Kidney tubule cell (primary cell): ENCODE results near the gene WDR33.
"Not testable (repeated sequence)": the region's sequence is repeated elsewhere in the genome, so short reads cannot be mapped to it uniquely, and the experiment has no call there.

Source experiments
- DNase-seq: peaks from one replicate; pipeline ENCODE4 v3.0.0-alpha.2; 2018; ENCODE audit warnings: low spot score

Gene WDR33

DNA sequence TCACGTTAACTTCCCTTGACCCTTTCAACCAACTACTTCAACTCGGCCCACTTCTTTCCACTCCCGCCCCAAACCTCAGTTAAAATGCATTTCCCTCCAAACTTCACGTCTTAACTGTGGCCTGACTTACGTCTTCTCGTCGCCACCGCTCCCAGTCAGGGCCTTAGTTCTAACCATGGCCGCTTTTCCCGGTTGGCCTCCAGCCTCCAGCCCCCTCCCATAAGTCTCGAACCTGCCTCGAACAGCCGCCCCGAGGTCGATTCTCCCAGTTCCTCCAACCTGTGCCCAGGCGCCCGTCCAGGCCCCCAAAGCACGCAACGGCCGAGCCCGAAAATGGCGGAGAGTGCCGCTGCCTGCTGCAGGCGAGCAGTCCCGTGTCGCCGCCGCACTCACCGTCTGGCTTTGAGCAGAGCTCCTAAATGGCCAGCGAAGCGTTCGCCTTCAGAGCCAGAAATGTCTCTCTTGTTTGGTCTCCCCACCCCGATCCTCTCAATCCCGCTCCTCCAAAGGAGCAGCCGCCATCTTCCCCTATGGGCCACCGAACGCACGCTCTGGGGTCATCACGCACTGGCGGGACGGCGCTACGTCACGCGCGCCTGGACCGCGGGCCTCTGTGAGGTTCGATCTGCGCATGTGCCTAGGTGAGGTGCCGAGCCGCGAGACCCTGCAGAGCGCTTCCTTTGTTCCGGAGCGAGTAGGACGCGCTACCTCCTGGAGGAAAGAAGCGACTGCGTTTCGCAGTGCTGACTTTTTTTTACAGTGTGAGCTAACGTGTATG is at the start of gene WDR33:
Gene WDR33, minus strand, starts transcription at position 553 of the 778 bp plus-strand sequence. CDS start 40,190 bp downstream, outside the sequence.
- peak; percentile 95 for DNase-seq

GRCh38 chr2:127860130-127860529 is 49.2 kb upstream of the WDR33 start:
- DNase-seq, result no peak

GRCh38 chr2:127859712-127860085 is 48.7 kb upstream of the WDR33 start:
- peak; percentile 59 for DNase-seq

- peak; percentile 27 for DNase-seq
Observed at GRCh38 chr2:127857265-127857808, 46.4 kb upstream of the WDR33 start.

DNA sequence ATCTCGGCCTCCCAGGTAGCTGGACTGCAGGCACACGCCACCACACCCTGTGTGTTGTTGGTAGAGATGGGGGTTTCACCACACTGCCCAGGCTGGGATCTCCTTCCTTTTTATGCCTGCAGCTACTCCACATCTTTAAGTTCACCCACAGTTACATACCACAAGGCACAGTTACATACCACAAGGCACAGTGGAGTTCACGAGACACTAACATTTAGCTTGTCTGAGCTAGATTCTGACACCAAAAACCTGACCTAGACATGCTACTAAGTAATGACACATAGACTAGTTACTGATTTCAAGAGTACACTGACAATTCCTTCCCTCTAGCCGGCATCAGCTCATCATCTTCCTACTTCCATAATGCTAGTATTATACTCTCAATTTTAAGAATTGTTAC is 42.7 kb upstream of the WDR33 start:
- DNase-seq, result peak; percentile 52

- DNase-seq, result no peak
Observed at GRCh38 chr2:127852388-127852787, 41.4 kb upstream of the WDR33 start.

- no peak for DNase-seq
Observed at GRCh38 chr2:127847931-127848330, 37.0 kb upstream of the WDR33 start.

DNA sequence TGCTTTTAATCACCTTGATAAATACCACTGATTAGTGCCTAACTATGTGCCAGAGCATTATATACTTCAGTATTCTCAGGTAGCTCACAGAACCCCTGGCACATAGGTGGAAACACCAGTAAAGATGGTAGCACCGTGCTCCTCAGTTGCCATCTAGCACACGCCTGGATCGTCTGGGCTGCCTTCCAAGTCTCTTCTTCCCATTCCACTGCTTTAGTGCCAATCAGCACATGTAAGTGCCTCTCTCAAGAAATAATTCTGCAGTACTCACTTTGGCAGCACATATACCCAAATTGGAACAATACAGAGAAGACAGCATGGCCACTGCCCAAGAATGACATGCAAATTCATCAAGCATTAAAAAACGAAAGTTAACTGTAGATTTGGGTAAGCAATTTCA is 34.0 kb upstream of the WDR33 start:
- no peak for DNase-seq

DNA sequence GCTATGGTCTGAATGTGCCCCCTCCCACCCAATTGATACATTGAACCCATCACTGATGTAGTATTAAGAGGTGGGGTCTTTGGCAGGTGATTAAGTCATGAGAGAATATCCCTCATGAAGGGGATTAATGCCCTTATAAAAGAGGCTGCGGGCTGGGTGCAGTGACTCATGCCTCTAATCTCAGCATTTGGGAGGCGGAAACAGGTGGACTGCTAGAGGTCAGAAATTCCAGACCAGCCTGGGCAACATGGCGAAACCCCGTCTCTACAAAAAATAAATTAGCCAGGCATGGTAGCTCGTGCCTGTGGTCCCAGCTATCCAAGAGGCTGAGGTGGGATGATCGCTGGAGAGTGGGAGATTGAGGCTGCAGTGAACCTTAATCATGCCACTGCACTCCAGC is 32.7 kb upstream of the WDR33 start:
- no peak for DNase-seq

DNA sequence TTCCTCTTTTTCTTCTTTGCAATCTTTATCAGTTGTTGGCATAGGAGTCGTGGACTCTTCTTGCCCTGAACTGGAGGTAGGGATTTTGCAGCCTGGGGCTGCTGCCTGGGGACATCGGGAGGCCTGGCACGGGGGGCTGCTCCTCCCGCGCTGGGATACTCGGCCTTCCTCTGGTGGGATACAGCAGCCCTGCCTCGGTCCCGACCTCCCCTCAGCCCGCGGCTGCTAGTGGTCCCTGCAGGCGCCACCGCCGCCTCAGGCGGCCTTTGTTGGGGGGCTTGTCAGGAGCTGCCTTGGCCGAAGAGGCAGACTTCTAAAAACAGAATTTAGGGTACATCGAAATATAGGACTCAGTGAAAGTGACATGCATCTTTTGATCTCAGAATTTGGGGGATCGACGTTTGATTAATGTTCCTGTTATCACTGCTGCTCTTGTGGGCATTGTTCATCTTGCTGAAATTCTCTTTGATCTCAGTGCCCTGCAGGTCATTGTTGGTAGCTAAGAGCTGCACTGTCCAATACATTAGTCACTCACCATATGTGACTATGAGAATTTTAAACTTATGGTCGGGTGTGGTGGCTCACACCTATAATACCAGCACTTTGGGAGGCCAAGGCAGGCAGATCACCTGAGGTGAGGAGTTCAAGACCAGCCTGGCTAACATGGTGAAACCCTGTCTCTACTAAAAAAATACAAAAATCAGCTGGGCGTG is 30.7 kb upstream of the WDR33 start:
- no peak for DNase-seq

DNA sequence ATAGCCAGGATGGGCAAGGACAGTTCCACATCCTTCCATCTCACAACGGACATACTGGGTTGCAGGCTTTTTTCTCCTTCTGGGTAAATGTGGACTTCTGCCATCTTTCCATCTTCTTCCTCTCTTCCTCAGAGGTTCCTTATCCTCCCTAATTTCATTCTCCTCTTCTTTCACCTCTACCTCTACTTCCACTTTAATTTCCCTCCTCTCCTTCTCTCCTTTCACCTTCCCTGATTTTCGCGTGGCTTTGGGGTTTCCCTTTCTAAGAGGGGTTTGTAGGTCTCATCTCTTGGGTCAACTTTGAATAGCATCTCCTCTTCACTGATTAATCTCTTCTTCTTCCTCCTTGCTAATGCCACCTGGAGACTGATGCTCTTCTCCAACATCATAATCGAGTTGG is 29.9 kb upstream of the WDR33 start:
- no peak for DNase-seq

- no peak for DNase-seq
Observed at GRCh38 chr2:127834951-127835350, 24.0 kb upstream of the WDR33 start.

- DNase-seq, result peak; percentile 35
Observed at GRCh38 chr2:127829845-127830246, 18.9 kb upstream of the WDR33 start.

GRCh38 chr2:127826708-127827107 is 15.7 kb upstream of the WDR33 start:
- not testable (repeated sequence) for DNase-seq

GRCh38 chr2:127826047-127826446 is 15.1 kb upstream of the WDR33 start:
- DNase-seq, result peak; percentile 26

DNA sequence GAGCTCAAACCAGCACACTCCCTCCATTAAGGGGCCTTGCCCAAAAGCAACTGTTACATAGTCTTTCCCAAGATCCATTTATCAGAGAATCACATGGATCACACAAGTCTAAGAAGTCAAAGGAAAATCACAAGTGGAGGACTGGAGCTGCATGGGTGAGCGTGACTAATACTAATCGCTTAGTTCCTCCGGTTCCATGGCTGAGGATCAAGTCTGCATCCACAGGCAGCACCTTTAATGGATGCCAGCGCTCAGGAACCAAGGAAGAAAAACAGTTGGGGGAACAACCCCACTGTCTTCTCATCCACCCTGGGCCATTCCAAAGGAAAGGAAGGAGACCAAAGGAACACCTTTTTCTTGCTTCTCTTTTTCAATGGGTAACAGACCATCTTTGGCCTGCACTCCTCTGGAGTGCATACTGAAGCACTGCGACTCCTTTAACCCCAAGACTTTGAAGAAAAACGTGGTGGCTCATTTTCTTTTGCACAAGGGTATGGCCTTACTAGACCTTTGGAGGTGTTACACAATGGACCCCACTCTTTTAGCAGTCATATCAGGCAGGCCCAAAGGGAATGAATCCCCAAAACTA is 9.2 kb upstream of the WDR33 start:
- no peak for DNase-seq

GRCh38 chr2:127818794-127819425 is 7.9 kb upstream of the WDR33 start:
- no peak for DNase-seq

DNA sequence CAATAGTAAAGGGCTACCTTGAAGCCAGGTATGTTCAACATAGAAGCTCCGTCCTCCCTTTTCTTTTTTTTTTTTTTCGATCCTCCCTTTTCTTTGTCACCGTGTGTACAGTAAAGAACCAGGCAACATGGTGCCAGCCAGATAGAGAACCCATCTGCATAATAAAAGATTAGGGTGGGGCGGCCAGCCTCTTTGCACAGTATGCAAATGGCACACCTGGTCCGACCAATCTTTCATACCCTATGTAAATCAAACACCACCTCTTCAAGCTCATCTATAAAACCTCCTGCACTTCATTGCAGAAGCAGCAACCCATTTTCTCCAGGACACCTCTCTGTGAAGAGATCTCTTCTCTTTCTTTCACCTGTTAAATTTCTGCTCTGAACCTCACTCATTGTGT is 7.3 kb upstream of the WDR33 start:
- DNase-seq, result no peak

DNA sequence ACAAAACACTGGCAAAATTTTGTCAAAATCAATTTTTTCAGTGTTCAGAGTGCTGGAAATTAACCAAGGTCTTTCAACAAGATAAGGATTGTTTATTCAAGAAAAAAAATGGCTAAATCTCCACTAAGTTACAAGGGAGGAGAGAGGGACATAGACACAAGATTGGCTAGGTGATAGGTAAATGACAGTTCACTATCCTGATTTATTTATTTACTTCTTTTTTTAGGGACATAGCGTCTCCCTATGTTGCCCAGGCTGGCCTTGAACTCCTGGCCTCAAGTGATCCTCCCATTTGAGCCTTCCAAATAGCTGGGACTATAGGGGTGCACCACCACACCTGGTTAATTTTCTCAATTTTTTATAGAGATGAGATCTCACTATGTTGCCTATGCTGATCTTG is 3.7 kb upstream of the WDR33 start:
- no peak for DNase-seq

- DNase-seq, result not testable (repeated sequence)
Observed at GRCh38 chr2:127812441-127812840, 1.5 kb upstream of the WDR33 start.

DNA sequence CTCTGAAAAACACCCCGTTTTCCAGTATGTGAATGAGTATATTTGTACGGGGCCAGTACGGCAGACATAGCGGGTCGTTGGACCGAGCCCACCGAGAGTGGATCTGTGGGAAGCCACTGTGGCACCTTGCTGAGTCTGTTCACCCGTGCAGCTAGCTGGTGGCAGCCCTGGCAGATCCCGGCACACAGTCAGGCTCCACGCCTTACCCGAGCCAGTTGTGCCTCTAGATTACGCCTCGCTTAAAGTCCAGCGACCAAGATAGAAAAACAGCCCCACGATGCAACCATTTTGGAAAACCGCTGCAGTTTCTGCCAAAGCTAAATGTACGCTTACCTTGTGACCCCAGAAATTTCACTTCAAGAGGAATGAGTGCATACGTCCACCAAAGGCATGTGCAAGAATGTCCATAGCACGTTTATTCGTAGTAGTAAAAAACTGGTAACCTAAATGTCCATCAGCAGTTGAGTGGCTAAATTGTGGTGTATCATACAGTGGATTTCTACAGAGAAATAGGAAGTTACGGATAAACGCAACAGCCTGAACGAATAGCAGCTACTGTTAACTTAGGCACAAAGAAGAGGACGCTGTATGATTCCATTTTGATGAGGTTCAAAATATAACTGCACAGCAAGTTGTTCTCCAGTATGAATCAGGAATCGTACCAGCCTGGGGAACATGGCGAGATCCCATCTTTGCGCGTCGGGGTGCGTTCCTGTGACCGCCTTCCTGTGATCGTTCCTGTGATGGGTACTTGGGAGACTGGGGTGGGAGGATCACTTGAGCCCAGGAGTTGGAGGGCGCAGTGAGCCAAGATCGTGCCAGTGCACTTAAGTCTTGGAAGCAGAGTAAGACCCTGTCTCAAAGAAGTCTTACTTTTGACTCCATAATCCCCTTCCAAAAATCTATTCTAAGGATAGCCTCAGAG is 688 bp upstream of the WDR33 start:
- DNase-seq, result no peak
